ENCODE measurements around the gene GATAD1.

Gene GATAD1

DNA sequence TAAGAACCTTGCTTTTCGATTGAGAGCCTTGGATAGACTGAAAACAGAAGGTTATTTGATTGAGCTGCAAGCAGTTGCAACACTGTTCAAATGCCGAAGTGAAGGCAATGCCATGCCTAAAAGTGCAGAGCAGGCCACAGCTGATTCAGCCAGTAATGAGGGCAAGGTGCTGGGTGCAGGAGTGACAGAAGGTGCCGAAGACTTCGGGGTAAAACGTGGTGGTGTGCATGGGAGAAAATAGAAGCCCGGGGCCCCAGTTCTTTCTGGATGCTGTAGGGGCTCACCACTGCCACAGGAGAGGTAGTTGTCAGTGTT is 43.6 kb upstream of the GATAD1 start:
- TF ChIP-seq TAF1 (IDR thresholded peaks at IDR 0.05; ENCODE audit: borderline replicate concordance, insufficient read depth, low read length) (no peak), POLR2AphosphoS5 (IDR thresholded peaks at IDR 0.05; ENCODE audit: low read depth, low read length) (no peak), REST (IDR thresholded peaks at IDR 0.05; ENCODE audit: insufficient read depth in 1 of 2, low read depth in 2 of 2, low read length in 2 of 2) (no peak), FOXP2 (optimal IDR thresholded peaks at IDR 0.05; ENCODE audit: borderline replicate concordance, extremely low read depth, extremely low read length, insufficient read depth) (no peak), SIN3A (IDR thresholded peaks at IDR 0.05; ENCODE audit: borderline replicate concordance, insufficient read depth, low read length) (no peak)

DNA sequence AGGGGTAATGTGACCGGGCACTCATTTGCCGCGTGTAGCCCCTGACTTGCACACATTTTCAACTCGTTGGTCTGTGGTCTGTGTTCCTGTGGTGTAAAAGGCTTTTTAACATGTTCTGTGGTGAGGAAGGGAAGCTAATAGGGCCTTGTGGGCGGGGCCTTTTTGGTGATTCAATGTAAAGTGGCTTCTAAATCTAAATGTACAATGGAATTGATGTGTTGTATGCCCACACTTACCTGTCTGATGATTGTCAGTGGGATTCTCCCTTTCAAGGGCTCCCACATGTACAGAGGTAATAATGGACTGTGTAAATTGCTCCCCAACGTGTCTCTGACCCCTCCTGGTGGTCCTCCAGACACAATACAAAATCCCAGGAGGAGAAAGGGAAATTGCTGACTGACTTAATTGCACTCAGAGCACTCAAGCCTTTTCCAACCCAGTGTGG is 43.1 kb upstream of the GATAD1 start:
- no peak for TF ChIP-seq POLR2AphosphoS5 (IDR thresholded peaks at IDR 0.05; ENCODE audit: low read depth, low read length)
- TF ChIP-seq SIN3A (IDR thresholded peaks at IDR 0.05; ENCODE audit: borderline replicate concordance, insufficient read depth, low read length) = no peak
- no peak for TF ChIP-seq FOXP2 (optimal IDR thresholded peaks at IDR 0.05; ENCODE audit: borderline replicate concordance, extremely low read depth, extremely low read length, insufficient read depth)
- no peak for TF ChIP-seq TAF1 (IDR thresholded peaks at IDR 0.05; ENCODE audit: borderline replicate concordance, insufficient read depth, low read length)
- no peak for TF ChIP-seq REST (IDR thresholded peaks at IDR 0.05; ENCODE audit: insufficient read depth in 1 of 2, low read depth in 2 of 2, low read length in 2 of 2)

DNA sequence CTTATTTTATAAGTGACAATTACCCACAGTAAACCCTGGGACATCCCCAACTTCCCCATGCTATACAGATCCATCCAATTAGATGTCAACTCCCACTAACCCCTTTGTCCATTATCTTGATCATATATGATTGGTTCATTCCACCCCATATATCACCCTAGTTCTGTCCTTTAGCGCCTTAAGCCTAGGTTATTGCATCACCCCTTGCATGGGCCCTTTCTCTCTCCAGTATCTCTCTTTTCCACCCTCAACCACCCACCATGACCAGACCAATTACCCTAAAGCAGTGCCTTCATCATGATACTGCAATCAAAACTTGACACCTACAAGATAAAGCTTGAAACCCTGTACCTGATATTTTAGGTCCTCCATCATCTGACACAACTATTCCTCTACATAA is 37.9 kb upstream of the GATAD1 start:
- TF ChIP-seq SIN3A (IDR thresholded peaks at IDR 0.05; ENCODE audit: borderline replicate concordance, insufficient read depth, low read length) (no peak), REST (IDR thresholded peaks at IDR 0.05; ENCODE audit: insufficient read depth in 1 of 2, low read depth in 2 of 2, low read length in 2 of 2) (no peak), TAF1 (IDR thresholded peaks at IDR 0.05; ENCODE audit: borderline replicate concordance, insufficient read depth, low read length) (no peak), FOXP2 (optimal IDR thresholded peaks at IDR 0.05; ENCODE audit: borderline replicate concordance, extremely low read depth, extremely low read length, insufficient read depth) (no peak), POLR2AphosphoS5 (IDR thresholded peaks at IDR 0.05; ENCODE audit: low read depth, low read length) (no peak)

DNA sequence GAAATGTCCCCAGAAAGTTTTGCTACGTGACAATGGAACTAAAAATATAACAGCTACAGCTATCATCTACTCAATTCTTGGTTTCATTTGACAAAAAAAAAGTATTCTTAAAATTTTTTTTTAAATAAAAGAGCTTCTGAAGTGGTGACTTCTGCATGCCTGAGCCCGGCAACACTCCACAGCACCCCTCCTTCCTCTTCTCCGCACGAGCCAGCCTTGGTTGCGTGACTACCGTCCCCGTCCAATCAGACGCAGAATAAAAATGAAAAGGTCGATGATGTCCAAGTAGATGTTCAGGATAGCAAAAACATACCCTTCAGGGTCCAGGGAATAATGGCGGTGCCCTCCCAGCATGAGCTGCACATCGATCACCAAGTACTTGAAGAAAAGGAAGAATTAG is 34.5 kb upstream of the GATAD1 start:
- no peak for TF ChIP-seq TAF1 (IDR thresholded peaks at IDR 0.05; ENCODE audit: borderline replicate concordance, insufficient read depth, low read length)
- TF ChIP-seq SIN3A (IDR thresholded peaks at IDR 0.05; ENCODE audit: borderline replicate concordance, insufficient read depth, low read length) = no peak

DNA sequence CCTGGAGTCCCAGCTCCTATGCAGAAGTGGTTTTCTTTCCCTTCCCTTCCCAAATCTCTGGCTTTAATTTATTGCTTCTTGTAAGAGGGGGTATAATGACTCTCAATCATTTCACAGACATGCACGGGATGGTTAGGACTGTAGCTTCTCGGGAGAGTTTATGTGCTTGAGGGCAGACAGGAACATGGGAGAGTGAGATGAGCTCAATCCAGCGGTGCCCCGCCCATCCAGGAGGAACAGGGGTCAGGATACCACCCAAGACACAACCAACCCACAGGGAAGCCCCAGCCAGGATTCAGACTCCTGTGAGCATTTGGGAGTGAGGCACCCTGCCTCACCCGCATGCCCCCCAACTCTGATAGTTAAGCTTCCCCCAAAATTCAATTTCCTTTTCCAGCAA is 33.7 kb upstream of the GATAD1 start:
- TF ChIP-seq POLR2AphosphoS5 (IDR thresholded peaks at IDR 0.05; ENCODE audit: low read depth, low read length) = no peak
- no peak for TF ChIP-seq FOXP2 (optimal IDR thresholded peaks at IDR 0.05; ENCODE audit: borderline replicate concordance, extremely low read depth, extremely low read length, insufficient read depth)
- no peak for TF ChIP-seq TAF1 (IDR thresholded peaks at IDR 0.05; ENCODE audit: borderline replicate concordance, insufficient read depth, low read length)
- TF ChIP-seq REST (IDR thresholded peaks at IDR 0.05; ENCODE audit: insufficient read depth in 1 of 2, low read depth in 2 of 2, low read length in 2 of 2) = no peak
- TF ChIP-seq SIN3A (IDR thresholded peaks at IDR 0.05; ENCODE audit: borderline replicate concordance, insufficient read depth, low read length) = no peak
